HG03520 (cell line): ENCODE results near the gene DNAJC19.
"Not testable (repeated sequence)": the region's sequence is repeated elsewhere in the genome, so short reads cannot be mapped to it uniquely, and the experiment has no call there.

ENCODE experiments used
- ATAC-seq: cut with Tn5 transposase; IDR thresholded peaks from one replicate; pipeline ENCODE4 v1.9.1; 2021; ENCODE audit warnings: mild to moderate bottlenecking, moderate library complexity; ENCODE audit not compliant: unreplicated experiment

DNAJC19 gene

DNA sequence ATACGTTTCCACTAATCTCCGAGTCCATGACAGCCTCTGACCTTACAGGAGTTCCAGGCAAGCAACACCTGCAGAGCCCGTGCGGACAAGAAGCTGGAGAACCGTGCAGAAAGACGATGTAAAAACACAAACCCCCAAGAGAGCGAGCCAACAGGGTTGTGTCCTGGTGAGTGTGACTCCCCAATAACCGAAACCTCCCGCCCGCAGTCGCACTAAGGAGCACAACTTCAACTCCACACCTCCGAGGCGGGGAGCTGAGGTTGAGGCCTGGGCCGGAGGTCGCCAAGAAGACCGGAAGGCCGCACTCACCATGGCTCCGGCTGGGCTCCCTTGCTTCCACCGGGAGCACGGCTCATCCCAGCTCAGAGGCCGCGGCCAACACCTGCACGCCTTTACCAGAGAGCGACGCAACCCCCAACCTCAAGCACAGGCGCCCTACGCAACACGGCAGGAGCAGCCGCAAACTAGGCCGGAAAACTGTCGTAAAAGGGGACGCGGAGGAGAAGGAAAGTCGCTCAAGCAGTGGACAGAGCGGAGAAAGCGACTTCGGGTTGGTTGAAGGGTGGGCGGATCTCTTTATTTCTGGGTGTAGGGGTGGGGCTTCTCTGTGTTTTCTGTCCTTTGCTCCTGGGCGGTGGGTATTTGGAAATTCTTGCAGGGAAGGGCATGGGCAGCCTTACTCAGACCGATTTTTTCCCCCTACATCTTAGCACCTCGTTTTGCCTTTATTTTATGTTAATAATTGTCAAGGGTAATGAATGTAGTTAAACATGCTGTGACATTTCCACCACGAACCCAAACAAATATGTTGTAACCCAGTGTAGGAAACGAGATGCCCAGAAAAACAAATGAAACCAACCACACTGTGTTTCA is at the start of gene DNAJC19:
Gene DNAJC19 (minus strand): TSS at position 446 of the 873 bp plus-strand sequence. CDS start 134 bp downstream, at position 312.
- ATAC-seq: peak; percentile 97

DNA sequence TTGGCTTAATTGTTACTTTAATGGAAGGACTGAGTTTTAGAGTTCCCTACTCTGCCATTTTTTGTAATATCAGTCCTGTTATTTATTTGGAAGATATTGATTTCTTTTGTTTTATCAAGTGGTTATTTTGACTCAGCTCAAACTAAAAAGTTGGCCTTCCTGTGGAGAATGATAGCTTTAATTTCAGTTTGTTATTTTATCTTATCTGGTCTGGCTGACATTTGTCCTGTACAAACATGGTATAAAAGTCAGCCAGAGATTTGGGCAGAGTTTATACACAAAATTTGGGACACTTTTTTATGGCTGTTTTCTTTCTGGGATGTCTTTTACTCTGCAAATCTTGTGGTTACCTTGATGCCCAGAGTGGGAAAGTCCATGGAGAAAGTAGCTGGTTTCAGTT is 41.4 kb upstream of the DNAJC19 start:
- ATAC-seq: no peak

DNA sequence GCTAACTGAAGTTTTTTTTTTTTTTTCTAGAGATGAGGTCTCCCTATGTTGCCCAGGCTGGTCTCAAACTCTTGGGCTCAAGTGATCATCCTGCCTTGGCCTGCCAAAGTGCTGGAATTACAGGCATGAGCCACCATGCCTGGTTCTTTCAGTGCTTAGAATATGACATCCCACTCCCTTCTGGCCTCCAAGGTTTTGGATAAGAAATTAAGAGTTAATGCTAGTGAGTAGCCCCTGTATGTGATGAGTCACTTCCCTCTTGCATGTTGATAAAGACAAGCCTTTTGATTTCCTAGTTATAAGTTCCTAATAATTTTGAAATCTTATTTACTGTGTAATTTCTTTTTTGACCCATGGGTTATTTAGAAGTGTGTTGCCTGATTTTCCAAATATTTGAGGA is 35.7 kb upstream of the DNAJC19 start:
- ATAC-seq: no peak

DNA sequence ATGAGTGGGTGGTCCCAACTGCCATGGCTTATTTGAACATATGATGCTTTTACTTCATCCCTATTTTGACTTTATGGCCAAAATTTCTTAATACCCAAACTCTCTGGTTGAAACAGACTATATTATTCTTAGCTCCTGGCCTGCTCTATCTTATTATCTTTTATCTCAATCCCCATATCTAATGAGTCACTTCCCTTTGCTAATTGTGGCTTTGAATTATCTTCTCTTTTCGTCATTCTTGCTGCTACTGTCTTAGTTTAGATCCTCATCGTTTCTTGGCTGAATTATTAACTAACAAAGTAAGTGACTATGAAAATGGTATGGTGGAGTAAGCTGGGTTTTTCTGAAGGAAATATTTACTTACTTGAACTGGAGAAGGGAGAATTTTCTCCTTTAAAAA is 28.2 kb upstream of the DNAJC19 start:
- no peak for ATAC-seq

DNA sequence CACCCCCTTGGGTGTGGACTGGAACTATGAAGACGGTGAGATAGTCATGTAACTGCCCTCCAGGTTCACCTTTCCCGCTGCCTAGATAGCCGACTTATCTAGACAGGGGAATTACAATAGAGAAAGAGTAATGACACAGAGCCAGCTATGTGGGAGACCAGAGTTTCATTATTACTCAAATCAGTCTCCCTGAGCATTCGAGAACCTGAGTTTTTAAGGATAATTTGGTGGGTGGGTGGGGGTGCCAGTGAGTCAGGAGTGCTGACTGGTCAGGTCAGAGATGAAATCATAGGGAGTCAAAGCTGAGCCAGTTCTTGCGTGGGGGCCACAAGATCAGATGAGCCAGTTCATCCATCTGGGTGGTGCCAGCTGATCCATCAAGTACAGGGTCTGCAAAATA is 19.7 kb upstream of the DNAJC19 start:
- no peak for ATAC-seq

DNA sequence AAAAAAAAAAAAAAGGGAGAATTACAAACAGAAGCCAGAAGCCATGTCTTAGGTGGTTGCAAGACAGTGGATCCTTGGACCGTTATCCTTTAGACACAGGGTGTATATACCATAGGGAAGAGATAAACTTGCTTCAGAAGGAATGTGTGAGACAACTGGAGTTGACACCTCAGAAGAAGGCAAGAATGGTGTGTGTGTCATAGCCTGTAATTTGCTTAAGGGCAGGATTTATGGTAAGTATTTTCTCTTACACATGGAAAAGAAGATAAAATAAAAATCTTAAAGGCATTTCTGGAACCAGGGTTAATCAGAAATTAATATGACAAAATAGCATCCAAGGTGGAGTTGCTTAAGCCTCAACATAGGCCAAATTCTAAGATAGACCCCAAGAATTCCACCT is 19.3 kb upstream of the DNAJC19 start:
- ATAC-seq: no peak

DNA sequence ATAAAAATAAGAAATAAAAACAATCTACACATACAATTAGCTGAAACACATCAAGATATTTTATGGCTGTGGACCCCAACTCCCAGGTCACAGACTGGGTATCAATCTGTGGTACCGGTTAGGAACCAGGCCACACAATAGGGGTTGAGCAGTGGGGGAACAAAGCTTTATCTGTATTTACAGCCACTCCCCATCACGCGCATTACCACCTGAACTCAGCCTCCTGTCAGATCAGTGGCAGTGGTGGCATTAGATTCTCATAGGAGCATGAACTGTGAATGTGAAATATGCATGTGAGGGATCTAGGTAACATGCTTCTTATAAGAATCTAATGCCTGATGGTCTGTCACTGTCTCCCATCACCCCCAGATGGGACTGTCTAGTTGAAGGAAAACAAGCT is 17.7 kb upstream of the DNAJC19 start:
- ATAC-seq: no peak

DNA sequence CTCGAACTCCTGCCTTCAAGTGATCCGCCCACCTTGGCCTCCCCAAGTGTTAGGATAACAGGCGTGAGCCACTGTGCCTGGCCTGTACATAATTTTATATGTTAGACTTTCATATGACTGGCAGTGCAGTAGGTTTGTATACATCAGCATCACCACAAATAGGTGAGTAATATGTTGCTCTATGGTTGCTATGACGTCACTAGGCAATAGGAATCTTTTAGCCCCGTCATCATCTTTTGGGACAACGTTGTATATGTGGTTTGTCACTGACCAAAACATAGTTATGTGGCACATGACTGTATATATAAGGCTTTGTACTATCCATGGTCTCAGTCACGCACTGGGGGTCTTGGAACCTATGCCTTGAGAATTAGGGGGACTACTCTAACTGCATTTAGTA is 17.0 kb upstream of the DNAJC19 start:
- ATAC-seq: no peak

DNA sequence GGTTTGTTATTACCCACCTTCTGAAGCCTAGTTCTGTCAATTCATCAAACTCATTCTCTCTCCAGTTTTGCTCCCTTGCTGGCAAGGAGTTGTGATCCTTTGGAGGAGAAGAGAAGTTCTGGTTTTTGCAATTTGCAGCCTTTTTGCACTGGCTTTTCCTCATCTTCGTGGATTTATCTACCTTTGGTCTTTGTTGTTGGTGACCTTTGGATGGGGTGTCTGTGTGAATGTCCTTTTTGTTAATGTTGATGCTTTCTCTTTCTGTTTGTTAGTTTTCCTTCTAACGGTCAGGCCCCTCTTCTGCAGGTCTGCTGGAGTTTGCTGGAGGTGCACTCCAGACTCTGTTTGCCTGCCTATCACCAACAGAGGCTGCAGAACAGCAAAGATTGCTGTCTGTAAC is 13.9 kb upstream of the DNAJC19 start:
- not testable (repeated sequence) for ATAC-seq

DNA sequence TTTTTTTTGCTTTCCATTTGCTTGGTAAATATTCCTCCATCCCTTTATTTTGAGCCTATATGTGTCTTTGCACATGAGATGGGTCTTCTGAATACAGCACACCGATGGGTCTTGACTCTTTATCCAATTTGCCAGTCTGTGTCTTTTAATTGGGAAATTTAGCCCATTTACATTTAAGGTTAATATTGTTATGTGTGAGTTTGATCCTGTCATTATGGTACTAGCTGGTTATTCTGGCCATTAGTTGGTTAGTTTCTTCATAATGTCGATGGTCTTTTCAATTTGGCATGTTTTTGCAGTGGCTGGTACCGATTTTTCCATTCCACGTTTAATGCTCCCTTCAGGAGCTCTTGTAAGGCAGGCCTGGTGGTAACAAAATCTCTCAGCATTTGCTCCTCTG is 12.8 kb upstream of the DNAJC19 start:
- ATAC-seq: not testable (repeated sequence)

DNA sequence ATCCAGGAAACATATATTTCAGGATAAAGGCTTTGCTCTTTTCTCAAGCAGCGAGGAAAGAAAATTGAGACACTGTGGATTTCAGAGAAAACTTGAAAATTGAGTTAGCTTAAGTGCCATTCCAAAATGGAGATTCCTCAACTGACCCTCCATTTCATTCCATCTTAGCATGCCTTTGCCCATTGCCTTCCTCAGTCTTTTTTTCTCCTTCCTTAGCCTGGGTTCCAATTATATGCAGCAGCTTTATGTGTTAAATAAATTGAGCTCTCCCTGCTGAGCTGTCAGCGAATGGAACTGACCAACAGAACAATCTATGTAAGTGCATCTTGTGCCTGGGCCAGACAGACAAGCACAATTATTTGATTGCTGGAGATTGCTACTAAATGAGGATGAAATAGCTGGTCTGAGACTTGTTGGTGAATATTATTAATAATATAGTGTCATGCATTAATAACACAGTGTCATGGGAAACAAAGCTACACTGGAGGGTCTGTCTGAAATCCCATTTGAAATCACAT is 6.9 kb upstream of the DNAJC19 start:
- no peak for ATAC-seq

DNA sequence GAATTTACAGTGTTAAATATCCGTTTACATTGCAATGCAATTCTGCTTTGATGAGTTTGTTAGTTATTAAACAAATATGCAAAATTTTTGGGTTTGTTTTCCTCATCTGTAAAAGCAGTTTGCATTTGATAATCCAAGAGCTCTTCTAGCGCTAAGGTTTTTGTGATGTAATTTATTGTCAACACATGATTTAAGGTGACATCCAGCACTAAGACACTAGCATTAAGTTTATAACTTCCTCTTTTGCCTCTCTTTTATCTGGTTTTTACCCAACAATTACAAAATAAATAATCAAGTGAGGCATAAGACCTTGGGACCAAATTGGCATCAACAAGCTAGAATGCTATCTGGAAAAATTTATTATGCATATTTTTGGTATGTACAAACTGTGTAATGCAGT is 969 bp upstream of the DNAJC19 start:
- ATAC-seq: no peak

DNA sequence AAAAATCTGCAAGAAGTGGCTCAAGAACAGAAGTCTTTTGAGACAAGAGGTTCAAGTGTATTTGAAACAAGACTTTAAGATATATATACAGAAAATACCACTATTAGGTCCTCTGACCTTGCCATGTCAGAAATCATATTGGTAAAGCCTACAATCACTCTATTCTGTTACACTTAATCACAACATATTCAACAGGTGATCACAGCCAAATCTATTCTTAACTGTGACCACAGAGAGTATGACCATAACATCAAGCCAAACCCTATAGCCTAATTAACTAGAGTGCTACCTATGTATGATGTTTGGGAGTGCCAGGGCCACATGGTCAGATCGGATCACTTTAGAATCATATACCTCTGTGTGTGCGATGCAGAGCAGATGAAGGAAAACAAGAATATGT is 2.2 kb downstream of the DNAJC19 start:
- no peak for ATAC-seq

DNA sequence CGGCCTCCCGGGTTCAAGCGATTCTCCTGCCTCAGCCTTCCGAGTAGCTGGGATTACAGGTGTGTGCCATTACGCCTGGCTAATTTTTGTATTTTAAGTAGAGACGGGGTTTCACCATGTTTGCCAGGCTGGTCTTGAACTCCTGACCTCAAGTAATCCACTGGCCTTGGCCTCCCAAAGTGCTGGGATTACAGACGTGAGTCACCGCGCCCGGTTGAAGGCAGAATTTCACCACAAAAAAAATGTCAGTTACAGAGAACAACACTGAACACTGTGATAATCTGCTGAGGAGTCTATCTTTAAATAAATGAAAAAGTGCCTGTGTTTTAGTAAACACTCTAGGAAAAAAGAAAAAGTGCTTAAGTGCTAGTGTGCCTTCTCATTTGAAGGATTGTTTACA is 3.2 kb downstream of the DNAJC19 start:
- not testable (repeated sequence) for ATAC-seq

DNA sequence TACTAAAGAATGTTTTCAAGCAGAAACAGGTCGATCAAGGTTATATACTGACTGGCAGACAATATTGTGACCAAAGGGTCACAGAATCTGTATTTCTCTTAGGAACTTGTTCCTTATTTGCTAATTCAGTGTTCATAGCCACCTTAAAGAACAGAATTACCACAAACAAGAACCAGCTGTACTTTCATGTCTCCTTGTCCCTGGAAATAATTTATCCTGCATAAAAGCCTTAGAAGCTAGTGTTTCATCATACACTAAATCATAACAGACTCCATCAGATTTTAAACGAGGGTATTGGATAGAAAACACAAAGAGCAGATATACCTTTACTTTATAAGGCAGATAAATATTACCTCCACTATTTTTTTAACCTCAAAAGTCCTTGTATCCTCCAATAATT is 6.4 kb downstream of the DNAJC19 start:
- no peak for ATAC-seq

DNA sequence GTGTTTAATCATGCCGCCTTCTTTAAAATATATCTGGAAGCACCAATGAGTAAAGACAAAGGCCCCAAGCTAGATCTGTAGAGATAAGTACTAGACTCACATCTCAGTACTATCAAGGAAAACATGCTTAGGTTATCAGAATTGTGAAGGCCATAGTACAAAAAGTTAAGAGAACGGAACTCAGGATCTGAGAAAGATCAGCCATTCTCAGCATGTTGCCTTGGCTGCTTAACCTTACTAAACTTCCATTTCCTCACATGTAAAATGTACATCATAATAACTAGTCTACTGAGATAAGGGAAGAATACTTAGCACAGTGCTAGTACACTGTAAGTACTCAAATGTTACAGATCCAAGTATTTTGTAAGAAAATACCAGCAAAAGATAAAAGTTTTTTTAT is 7.6 kb downstream of the DNAJC19 start:
- ATAC-seq: no peak

DNA sequence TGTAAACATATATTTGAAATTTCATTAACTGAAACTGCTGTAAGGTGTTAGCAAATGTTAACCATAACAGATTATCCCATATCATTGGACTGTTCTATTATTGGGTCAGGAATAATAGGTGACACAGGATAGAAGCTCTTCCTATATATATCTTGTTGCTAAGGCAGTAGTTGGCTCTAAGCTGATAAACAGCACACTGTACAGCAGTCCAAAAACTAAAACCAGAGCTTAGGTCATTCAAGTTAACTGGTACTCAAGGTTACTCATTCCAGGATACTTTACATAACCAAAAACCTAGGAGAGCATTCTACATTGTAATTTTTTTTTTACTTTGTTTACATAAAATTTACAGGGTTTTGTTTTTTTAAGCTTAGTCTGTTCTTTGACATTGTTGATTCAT is 8.9 kb downstream of the DNAJC19 start:
- no peak for ATAC-seq

DNA sequence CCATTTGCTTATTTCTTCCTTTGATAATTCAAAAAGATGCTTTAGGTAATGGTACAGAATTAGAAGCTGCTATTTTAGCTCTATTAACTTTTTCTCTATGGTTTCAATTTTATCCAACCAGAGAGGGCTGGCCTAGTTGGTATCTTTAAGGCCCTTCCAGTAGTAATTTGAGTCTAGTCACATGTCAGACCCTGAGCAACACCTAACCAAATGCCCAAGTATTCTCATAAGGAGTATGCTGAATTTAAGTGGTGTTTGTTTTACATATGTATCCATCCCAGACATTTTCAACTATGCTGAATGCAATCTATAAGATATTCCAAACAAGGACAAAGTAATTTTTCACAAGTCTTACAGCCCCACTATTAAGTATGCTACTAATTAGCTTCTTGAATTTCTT is 9.6 kb downstream of the DNAJC19 start:
- ATAC-seq: no peak

DNA sequence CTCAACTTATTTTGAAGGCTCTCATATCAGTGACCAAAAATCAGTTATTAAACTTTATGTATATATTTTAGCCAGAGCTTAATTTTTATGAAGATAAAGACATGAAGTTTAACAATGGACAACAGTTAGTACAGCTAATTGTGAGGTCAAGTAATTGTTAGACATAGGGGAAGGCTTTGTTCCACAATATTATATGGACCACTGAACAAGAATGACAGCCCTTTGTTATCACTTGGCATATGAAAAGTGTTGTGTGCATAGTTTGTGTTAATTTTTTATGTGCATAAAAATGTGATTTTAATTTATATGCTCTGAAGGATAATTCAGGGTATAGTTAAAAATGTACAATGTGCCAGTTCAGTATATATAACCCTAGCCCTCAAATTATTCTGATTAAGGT is 12.0 kb downstream of the DNAJC19 start:
- ATAC-seq: no peak

DNA sequence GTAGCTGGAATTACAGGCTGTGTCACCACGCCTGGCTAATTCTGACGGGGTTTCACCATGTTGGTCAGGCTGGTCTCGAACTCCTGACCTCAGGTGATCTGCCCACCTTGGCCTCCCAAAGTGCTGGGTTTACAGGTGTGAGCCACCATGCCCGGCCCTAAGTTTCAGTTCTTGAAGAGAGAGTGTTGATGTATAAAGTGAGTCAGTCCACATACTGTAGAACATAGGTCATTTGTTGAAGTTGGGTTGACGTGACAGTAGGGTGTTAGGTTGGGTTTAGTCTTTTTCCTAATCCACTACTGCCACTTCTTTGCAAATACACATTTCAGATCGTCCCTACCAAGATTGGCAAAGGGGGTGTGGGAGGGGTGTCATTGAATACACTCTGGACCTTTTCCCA is 15.2 kb downstream of the DNAJC19 start:
- no peak for ATAC-seq

DNA sequence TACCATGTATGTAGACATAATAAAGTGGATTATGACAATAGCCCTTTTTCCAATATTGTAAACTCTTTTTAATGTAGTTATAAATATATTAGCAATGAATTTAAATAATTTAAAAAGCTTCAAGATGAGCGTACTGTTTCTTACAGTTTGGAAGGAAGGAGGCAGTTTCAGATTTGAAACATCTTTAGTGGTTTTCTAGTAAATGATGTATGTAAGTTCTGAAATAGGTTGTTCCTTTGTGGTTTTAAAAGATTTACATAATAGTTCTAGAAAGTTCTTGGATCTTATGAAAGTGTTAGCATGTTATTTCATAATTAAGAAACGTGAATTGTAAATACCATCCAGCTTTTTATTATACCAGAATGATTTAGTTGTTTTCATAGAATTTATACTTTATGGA is 16.0 kb downstream of the DNAJC19 start:
- peak; percentile 66 for ATAC-seq

DNA sequence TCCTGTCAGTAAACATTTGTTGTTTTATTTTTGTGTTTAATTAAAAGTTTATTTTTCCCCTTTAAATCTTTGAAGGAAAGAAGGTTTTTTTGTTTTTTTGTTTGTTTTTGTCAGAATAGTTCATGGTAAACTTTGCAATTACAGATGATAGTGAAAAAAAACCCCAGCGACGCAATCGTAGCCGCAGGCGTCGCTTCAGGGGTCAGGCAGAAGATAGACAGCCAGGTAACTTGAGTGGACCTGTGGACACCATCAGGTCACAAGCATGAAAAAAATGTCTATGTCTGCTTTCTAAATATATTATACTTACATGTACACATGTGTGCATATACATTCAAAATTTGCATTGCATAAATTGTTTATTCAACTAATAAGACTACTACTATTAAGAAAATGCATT is 18.6 kb downstream of the DNAJC19 start:
- ATAC-seq: no peak

DNA sequence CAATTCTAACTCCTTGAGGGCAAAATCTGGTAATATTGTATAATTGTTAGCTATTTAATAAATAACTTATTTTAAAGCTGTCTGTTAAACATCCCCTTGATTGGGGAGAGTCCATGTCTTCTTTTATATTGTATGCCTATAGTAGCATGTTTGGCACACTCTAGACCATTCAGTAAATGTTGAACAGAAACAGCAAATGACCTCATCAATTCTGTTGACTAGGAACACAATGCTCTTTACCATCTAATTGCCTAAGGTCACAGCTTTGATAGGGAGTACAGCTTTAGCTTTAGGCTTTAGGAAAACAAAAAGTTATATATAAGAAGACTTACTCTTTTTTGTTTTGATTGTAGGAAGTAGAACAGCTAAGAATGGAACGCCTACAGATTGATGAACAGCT is 27.0 kb downstream of the DNAJC19 start:
- ATAC-seq: no peak
